Pancreas (tissue), 10 donors: ENCODE data around the gene MAB21L3. TPM values are rescaled to one million over a fixed set of nuclear protein-coding genes. Genes with fewer than 3 reads are reported as not detected.

Experiments
- ATAC-seq, 4 donors: fragments of 200-7000 bp; cut with Tn5 transposase; one replicate each; pipeline versions ENCODE4 v1.8.0 to v1.9.1; 2020; ENCODE audit warnings: mild to moderate bottlenecking in 4 of 4, moderate library complexity in 4 of 4
- DNase-seq, 6 donors: peaks; one replicate each; pipeline ENCODE4 v3.0.0-alpha.2; 2020
- FAIRE-seq: peaks from 2 replicates; lab custom pipeline; 2012; peaks lifted over from hg19 to GRCh38; lab: Jason Lieb, UNC
- H3K27ac ChIP-seq, 4 donors: fragments of 200-600 bp; sonication (generic); 1 replicate in 3 of 4; 2 replicates in 1 of 4; pipeline versions ENCODE4 v1.5.0 to v1.8.0; 2020
- H3K27me3 ChIP-seq, 4 donors: fragments of 200-600 bp; one replicate each; pipeline ENCODE4 v1.8.0; 2021
- H3K36me3 ChIP-seq, 3 donors: fragments of 200-600 bp; sonication (generic) in 1 of 3; one replicate each; pipeline versions ENCODE4 v1.5.0 to v1.8.0; 2020 to 2021
- H3K4me1 ChIP-seq, 3 donors: fragments of 200-600 bp; one replicate each; pipeline ENCODE4 v1.8.0; 2021
- H3K4me3 ChIP-seq, 4 donors: fragments of 200-600 bp; sonication (generic) in 2 of 4; one replicate each; pipeline versions ENCODE4 v1.5.0 to v1.8.0; 2020 to 2021
- H3K9me3 ChIP-seq, 4 donors: fragments of 200-600 bp; one replicate each; pipeline ENCODE4 v1.8.0; 2021
- WGBS, 2 donors: extraction: QIAGEN DNeasy Blood & Tissue Kit; methylation state at CpG; one replicate each; pipeline ENCODE4 v1.1.7; 2013; 5-methylcytosine and 5-hydroxymethylcytosine counted together
- intact Hi-C, 3 donors: fragments of 100-400 bp; cut with DNase I; formaldehyde crosslinking; loops; one replicate each; pipeline versions ENCODE4 v1.11.1 to v1.14.2; 2022
- polyA plus RNA-seq, 2 donors: library from polyadenylated mRNA; stranded (reverse); fragments of 200-250 nt; gene quantifications; one replicate each; pipeline ENCODE4 v1.2.3, GENCODE V29; 2013
- total RNA-seq, 6 donors: library from RNA; stranded (reverse); fragmentation: NEBNext Ultra II Directional in 4 of 6; extraction: Animal tissue kit (Norgen Biotek cat#: 25700) in 4 of 6; gene quantifications; one replicate each; pipeline versions ENCODE4 v1.2.1 to v1.2.4, GENCODE V29; 2021 to 2023
- TF ChIP-seq, protein P1 (sequence below), 4 donors: fragments of 200-600 bp; sonication (generic) in 3 of 4; IDR thresholded peaks; one replicate each; pipeline versions ENCODE4 v1.5.0 to v1.8.0; 2021; ENCODE audit warnings: antibody characterized with exemption in 4 of 4
- donor health status: healthy with polysubstance abuse.
- donor health status: DM: no; HTN: no; CAD: no; lungs with moderate emphysema.
- donor health status: DM: no; HTN: no; CAD: no.
- donor health status: control.
- donor health status: control.
- donor health status: Bipolar disorder and iron deficiency.
- donor health status: DM: yes; HTN: yes; CAD: no.
- donor health status: DM: no; HTN: no; CAD: no.
- donor health status: DM: no; HTN: no; CAD: no.
- donor health status: DM: yes; HTN: yes; CAD: no.

Gene MAB21L3
- total RNA-seq (under 1 TPM in 1 of 6 donors, not detected in 5; 0.12 TPM), polyA plus RNA-seq (not detected)

DNA sequence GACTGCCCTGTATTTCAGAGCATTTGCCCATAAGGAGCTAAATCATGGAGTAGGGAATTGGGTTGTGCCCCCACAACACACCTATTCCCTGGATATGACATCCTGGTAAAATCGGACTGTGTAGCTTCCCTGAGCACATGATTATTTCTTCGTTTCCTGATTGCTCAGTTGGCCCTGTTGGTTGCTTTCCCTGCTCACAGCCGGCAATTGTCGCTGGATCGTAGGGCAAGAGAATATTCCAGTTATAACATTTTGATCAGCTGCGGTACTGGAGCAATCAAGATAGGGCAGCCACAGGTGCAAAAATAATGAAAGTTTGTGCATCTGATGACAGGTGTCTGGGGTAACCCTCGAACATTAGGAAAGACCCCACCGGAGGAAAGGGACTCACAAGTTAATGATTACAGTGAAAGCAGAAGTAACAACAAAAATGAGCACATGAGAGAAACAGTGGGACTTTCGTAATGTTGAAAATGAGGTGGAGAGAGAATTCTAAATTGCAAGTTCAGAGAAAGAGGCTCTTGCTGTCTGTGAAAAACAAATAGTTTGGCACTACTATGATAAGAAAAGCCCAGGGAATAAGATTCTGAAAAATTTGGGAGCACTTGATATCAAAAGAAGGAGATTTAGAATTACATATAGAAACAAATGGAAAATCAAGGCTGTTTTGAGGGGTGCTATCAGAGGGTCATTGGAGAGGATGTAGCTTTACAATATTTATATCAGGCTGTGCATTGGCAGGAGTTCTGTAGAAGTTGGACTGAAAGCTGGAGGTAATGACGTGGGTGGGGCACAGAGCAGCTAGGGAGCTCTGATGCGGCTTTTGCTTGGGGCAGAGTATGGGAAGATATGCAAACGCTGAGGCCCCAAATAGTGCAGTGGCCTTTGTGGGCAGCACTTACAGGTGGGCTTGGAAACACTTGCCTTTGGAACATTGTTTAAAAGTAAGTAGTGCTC, at the start of gene MAB21L3:
TSS of gene MAB21L3 (plus strand) at position 833 of the 957 bp plus-strand sequence. CDS start 1,217 bp downstream, outside the sequence.
- ATAC-seq: peak in 3 of 4 donors; percentile 60 to 65 (median 64)
- TF ChIP-seq, protein P1, sequence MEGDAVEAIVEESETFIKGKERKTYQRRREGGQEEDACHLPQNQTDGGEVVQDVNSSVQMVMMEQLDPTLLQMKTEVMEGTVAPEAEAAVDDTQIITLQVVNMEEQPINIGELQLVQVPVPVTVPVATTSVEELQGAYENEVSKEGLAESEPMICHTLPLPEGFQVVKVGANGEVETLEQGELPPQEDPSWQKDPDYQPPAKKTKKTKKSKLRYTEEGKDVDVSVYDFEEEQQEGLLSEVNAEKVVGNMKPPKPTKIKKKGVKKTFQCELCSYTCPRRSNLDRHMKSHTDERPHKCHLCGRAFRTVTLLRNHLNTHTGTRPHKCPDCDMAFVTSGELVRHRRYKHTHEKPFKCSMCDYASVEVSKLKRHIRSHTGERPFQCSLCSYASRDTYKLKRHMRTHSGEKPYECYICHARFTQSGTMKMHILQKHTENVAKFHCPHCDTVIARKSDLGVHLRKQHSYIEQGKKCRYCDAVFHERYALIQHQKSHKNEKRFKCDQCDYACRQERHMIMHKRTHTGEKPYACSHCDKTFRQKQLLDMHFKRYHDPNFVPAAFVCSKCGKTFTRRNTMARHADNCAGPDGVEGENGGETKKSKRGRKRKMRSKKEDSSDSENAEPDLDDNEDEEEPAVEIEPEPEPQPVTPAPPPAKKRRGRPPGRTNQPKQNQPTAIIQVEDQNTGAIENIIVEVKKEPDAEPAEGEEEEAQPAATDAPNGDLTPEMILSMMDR (IDR thresholded peaks at IDR 0.05): no peak
- H3K4me1 ChIP-seq: peaks cover 0 to under 1% (median 0%) of the 10 kb centered on the region in 3 donors
- no peaks in the 10 kb centered on the region for H3K27me3 ChIP-seq
- H3K36me3 ChIP-seq: no peaks in the 10 kb centered on the region
- DNase-seq: no peak
- intact Hi-C loops: no loop called here
- no peaks in the 10 kb centered on the region for H3K9me3 ChIP-seq
- FAIRE-seq: no peak
- H3K4me3 ChIP-seq: no peak within 1 kb of the TSS
- 49 to 51% methylated on average over 12 of the region's 12 CpGs for WGBS, 2 donors
- peak within 1 kb of the TSS in 2 of 4 donors; percentile 13 to 46 for H3K27ac ChIP-seq

DNA sequence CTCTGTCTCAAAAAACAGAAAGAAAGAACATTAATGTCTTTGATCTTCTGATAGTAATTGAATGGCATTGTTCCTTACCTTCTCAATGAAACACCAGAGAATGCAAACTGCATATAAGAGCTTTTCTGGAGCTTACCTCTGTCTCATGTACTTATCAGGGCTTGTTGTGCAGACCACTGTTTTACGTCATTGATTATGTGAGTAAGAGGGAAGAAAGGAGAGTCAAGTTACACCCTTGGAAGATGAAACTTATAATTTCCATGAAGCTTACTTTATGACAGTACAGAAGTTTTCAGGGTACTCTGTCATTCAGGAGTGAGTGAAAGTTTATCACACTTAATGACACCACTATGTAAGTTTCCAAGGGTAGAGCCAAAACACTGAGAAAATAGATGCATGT, 49.0 kb upstream of the MAB21L3 start:
- H3K36me3 ChIP-seq: peaks cover 0 to 10% (median 0%) of the 10 kb centered on the region in 3 donors
- no peaks in the 10 kb centered on the region for H3K27me3 ChIP-seq
- no peaks in the 10 kb centered on the region for H3K4me1 ChIP-seq
- FAIRE-seq: no peak
- no peak overlapping the region for H3K27ac ChIP-seq
- TF ChIP-seq, protein P1 (IDR thresholded peaks at IDR 0.05): no peak
- no peak for ATAC-seq
- H3K9me3 ChIP-seq: no peaks in the 10 kb centered on the region
- WGBS, 2 donors: 85 to 95% methylated on average over 1 of the region's 1 CpG
- intact Hi-C loops: no loop called here
- DNase-seq: no peak
- no peak overlapping the region for H3K4me3 ChIP-seq

DNA sequence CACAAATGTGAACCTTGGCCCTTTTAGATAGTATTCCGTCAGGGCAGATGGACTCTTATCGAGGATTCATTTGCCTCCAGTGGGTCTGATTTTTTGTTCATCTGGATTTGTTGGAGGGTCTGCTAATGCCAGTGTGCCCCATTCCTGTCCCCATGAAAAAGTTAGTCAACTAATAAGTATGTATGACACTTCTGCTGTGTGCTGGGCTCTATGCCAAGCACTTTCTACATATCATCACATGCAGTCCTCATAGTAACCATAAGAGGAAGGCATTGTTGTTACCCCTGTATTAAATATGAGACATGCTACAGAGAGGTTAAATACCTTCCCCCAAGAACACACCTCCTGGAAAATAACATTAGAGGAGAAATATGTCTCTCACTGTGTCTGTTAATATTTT, 46.6 kb upstream of the MAB21L3 start:
- TF ChIP-seq, protein P1 (IDR thresholded peaks at IDR 0.05): no peak
- Histone ChIP-seq H3K4me1 (no peaks in the 10 kb centered on the region), H3K36me3 (peaks cover 0 to 10% (median 0%) of the 10 kb centered on the region in 3 donors), H3K9me3 (no peaks in the 10 kb centered on the region), H3K27ac (no peak overlapping the region), H3K4me3 (no peak overlapping the region), H3K27me3 (no peaks in the 10 kb centered on the region)
- WGBS, 2 donors: 89 to 93% methylated on average over 2 of the region's 2 CpGs
- DNase-seq (no peak), ATAC-seq (no peak), FAIRE-seq (no peak)
- intact Hi-C loops: no loop called here

DNA sequence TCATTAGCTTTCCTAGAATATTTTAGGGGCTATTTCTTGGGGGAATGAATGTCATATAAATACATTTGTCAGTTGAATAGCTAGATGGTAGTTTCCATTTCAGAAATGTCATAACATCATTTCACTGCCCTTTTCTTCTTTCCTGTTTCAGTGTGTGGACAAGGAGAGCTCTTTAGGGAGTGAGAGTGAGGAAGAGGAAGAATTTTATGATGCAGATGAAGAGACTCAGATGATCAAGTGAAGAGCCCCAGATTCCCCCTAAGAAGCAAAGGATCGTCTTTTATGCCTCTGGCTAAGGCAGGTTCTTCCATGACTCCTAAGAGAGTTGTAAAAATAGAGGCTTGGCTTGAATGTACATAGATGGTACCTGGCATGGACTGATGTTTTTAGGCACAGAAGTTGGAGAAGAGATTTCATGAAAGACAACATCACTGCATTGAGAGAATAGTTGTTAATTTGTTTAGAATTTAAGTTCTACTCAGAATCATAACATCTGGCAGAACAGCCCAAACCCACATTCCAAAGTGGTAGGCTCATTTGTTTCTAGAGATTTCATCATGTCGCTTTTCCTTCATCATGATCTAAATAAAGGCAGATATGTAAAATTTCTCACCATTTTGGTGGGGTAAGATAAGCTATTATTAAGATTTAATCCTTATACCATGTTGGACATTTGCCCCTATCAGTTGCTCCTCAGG, 44.2 kb upstream of the MAB21L3 start:
- no peaks in the 10 kb centered on the region for H3K9me3 ChIP-seq
- H3K4me3 ChIP-seq: no peak overlapping the region
- ATAC-seq: peak in 1 of 4 donors; percentile 16
- H3K27ac ChIP-seq: no peak overlapping the region
- no peaks in the 10 kb centered on the region for H3K27me3 ChIP-seq
- FAIRE-seq: no peak
- no peaks in the 10 kb centered on the region for H3K4me1 ChIP-seq
- TF ChIP-seq, protein P1 (IDR thresholded peaks at IDR 0.05): no peak
- H3K36me3 ChIP-seq: peaks cover 0 to 10% (median 0%) of the 10 kb centered on the region in 3 donors
- 84 to 90% methylated on average over 2 of the region's 2 CpGs for WGBS, 2 donors
- intact Hi-C loops: no loop called here
- DNase-seq: no peak
